OCI-LY7 (cell line): ENCODE results near the gene CCNC. TPM values are rescaled to one million over a fixed set of nuclear protein-coding genes. Genes with fewer than 3 reads are reported as not detected.
A peak's percentile ranks its signal among the peaks of the same experiment; 100 is the strongest.

Experiments used
- BruUV-seq: library from RNA; stranded (reverse); fragments of 400-500 nt; replicated peaks from 2 replicates; lab custom pipeline; 2021; lab: Mats Ljungman, UMichigan
- CTCF ChIA-PET: fragments of 300-600 bp; sonication (Branson Sonifier 250); formaldehyde crosslinking; loops from one replicate; lab custom pipeline; 2022; ENCODE audit warnings: antibody characterized with exemption; ENCODE audit not compliant: unreplicated experiment; lab: Charles Lee
- POLR2A ChIA-PET: fragments of 300-600 bp; sonication (Branson Sonifier 250); formaldehyde crosslinking; loops from one replicate; lab custom pipeline; 2022; ENCODE audit warnings: antibody characterized with exemption; lab: Charles Lee
- DNase-seq: peaks from one replicate; pipeline ENCODE4 v3.0.0-alpha.2; 2015; ENCODE audit warnings: low spot score
- H2AFZ ChIP-seq: fragments of 200-600 bp; sonication (generic), shearing (Covaris generic); 2 replicates; pipeline ENCODE4 v1.6.1; 2014; ENCODE audit warnings: mild to moderate bottlenecking, antibody characterized with exemption, low read length, moderate library complexity
- H3K27ac ChIP-seq: fragments of 200-600 bp; sonication (generic); 2 replicates; pipeline ENCODE4 v1.5.1; 2014; ENCODE audit warnings: mixed run types, low read depth, mild to moderate bottlenecking, moderate library complexity, low read length, inconsistent platforms; ENCODE audit not compliant: poor library complexity, severe bottlenecking
- H3K36me3 ChIP-seq: fragments of 200-600 bp; sonication (generic); 2 replicates; pipeline ENCODE4 v1.6.1; 2014; ENCODE audit warnings: mild to moderate bottlenecking, antibody characterized with exemption, low read length, moderate library complexity, mixed read lengths; ENCODE audit not compliant: insufficient read depth
- H3K4me1 ChIP-seq: fragments of 200-600 bp; sonication (generic); 2 replicates; pipeline ENCODE4 v1.5.1; 2014; ENCODE audit warnings: mild to moderate bottlenecking, low read length; ENCODE audit not compliant: insufficient read depth, poor library complexity, severe bottlenecking
- H3K4me2 ChIP-seq: fragments of 200-600 bp; sonication (generic); 2 replicates; pipeline ENCODE4 v1.6.1; 2014; ENCODE audit warnings: mild to moderate bottlenecking, low read length
- H3K4me3 ChIP-seq: fragments of 200-600 bp; sonication (generic); 2 replicates; pipeline ENCODE4 v1.5.1; 2014; ENCODE audit warnings: mild to moderate bottlenecking, low read depth, low read length; ENCODE audit not compliant: poor library complexity, severe bottlenecking
- H3K79me2 ChIP-seq: fragments of 200-600 bp; sonication (generic); 2 replicates; pipeline ENCODE4 v1.6.1; 2016; ENCODE audit warnings: low read depth, mild to moderate bottlenecking, low read length, moderate library complexity, mixed read lengths; ENCODE audit not compliant: insufficient read depth
- H3K9me2 ChIP-seq: fragments of 200-600 bp; sonication (generic); 2 replicates; pipeline ENCODE4 v1.6.1; 2016; ENCODE audit warnings: mild to moderate bottlenecking, low read length, mixed read lengths; ENCODE audit not compliant: insufficient read depth
- H3K9me3 ChIP-seq: fragments of 200-600 bp; sonication (generic); 2 replicates; pipeline ENCODE4 v1.6.1; 2014; ENCODE audit warnings: mild to moderate bottlenecking, mixed run types, low read length, mixed read lengths
- H4K20me1 ChIP-seq: fragments of 200-600 bp; sonication (generic); 2 replicates; pipeline ENCODE4 v1.6.1; 2014; ENCODE audit warnings: mild to moderate bottlenecking, antibody characterized with exemption, low read length, moderate library complexity, mixed read lengths; ENCODE audit not compliant: insufficient read depth
- EZH2phosphoT487 ChIP-seq: fragments of 200-600 bp; sonication (generic); IDR thresholded peaks from 2 replicates; pipeline ENCODE4 v1.6.1; 2018; ENCODE audit warnings: low read depth, borderline replicate concordance, mild to moderate bottlenecking, mixed run types, antibody characterized with exemption, low read length, moderate library complexity, mixed read lengths
- intact Hi-C: fragments of 100-400 bp; cut with micrococcal nuclease; formaldehyde crosslinking; loops from one replicate; pipeline ENCODE4 v1.10.0; 2022; ENCODE audit not compliant: unreplicated experiment
- total RNA-seq, 2 experiments: library from RNA; depleted of rRNA in 1 of 2; stranded (reverse); fragments of >200 nt in 1 of 2; shearing (Covaris generic) in 1 of 2; gene quantifications; 2 replicates each; pipeline ENCODE4 v1.2.3, GENCODE V29; 2014 to 2022
- TF ChIP-seq, protein P1 (sequence below): fragments of 200-600 bp; sonication (generic); conservative IDR thresholded peaks from 2 replicates; pipeline ENCODE4 v1.5.1; 2014; ENCODE audit warnings: mild to moderate bottlenecking, antibody characterized with exemption, low read length, moderate library complexity, mixed read lengths

CCNC gene
- total RNA-seq, 2 experiments from 2014 or later, result 58.4 to 91.9 TPM

DNA sequence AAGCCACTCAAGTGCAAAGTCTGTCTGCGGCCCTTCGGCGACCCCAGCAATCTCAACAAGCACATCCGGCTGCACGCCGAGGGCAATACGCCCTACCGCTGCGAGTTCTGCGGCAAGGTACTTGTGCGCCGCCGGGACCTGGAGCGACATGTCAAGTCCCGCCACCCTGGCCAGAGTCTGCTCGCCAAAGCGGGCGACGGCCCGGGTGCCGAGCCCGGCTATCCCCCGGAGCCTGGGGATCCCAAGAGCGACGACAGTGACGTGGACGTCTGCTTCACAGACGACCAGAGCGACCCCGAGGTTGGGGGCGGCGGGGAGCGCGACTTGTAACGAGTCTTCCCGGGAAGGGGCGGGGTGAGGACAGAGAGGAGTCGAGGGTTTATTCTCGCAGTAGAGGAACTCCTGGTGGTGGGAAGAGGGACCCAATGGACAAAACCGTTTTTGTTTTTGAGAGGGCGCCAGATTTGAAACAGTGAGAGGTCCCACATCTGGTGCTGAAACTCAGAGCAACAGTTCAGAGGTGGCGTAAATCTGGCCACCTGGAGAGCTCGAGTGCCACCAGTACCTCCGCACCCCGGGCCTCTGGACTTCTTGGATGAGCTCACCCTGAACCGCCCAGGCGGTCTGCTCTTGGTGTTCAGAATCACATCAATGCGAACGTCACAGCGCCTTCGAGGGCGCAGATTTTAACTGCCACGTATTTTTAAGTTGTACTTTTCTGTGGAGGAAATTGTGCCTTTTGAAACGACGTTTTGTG, 46.1 kb upstream of the CCNC start:
- Histone ChIP-seq H3K36me3 (no peaks in the 10 kb centered on the region), H3K4me1 (no peaks in the 10 kb centered on the region), H3K9me2 (no peaks in the 10 kb centered on the region), H3K27ac (no peak overlapping the region), H4K20me1 (no peaks in the 10 kb centered on the region), H3K4me3 (peak overlapping the region; percentile 60), H3K79me2 (no peaks in the 10 kb centered on the region), H2AFZ (peak overlapping the region; percentile 77; the same call in 1 of the 2 replicates), H3K4me2 (peak overlapping the region; percentile 57; the same call in 1 of the 2 replicates), H3K9me3 (no peaks in the 10 kb centered on the region)
- TF ChIP-seq, protein P1, sequence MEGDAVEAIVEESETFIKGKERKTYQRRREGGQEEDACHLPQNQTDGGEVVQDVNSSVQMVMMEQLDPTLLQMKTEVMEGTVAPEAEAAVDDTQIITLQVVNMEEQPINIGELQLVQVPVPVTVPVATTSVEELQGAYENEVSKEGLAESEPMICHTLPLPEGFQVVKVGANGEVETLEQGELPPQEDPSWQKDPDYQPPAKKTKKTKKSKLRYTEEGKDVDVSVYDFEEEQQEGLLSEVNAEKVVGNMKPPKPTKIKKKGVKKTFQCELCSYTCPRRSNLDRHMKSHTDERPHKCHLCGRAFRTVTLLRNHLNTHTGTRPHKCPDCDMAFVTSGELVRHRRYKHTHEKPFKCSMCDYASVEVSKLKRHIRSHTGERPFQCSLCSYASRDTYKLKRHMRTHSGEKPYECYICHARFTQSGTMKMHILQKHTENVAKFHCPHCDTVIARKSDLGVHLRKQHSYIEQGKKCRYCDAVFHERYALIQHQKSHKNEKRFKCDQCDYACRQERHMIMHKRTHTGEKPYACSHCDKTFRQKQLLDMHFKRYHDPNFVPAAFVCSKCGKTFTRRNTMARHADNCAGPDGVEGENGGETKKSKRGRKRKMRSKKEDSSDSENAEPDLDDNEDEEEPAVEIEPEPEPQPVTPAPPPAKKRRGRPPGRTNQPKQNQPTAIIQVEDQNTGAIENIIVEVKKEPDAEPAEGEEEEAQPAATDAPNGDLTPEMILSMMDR, result no peak
- 0 out of 2 replicates have a peak, but pooled peaks have one; percentile 48 for TF ChIP-seq EZH2phosphoT487
- intact Hi-C loops, result loop anchor here (5.0 kb wide), 1 partner anchor 147 kb away; no protein-coding TSS in a partner anchor
- ChIA-PET POLR2A (interaction anchor here (0.7 kb wide), 1 partner anchor 310 kb away, joined by 3 read pairs; no protein-coding TSS in a partner anchor), CTCF (no interaction called here)
- DNase-seq, result no peak
- BruUV-seq, result no TSS peak

DNA sequence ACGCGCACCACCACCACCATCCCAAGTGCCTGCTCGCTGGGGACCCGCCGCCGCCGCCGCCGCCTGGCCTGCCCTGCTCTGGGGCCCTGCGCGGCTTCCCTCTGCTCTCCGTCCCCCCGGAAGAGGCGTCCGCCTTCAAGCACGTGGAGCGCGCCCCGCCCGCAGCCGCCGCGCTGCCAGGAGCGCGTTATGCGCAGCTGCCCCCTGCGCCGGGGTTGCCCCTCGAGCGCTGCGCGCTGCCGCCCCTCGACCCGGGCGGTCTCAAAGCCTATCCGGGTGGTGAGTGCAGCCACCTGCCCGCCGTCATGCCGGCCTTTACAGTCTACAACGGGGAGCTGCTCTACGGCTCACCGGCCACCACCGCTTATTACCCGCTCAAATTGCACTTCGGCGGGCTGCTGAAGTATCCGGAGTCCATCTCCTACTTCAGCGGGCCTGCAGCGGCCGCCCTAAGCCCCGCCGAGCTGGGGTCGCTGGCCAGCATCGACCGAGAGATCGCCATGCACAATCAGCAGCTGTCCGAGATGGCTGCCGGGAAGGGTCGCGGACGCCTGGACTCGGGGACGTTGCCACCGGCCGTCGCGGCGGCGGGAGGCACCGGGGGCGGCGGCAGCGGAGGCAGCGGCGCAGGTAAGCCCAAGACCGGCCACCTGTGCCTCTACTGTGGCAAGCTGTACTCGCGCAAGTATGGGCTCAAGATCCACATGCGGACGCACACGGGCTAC, 45.4 kb upstream of the CCNC start:
- intact Hi-C loops, result no loop called here
- Histone ChIP-seq H3K4me1 (no peaks in the 10 kb centered on the region), H2AFZ (peak overlapping the region; percentile 77; the same call in 1 of the 2 replicates), H4K20me1 (no peaks in the 10 kb centered on the region), H3K36me3 (no peaks in the 10 kb centered on the region), H3K27ac (no peak overlapping the region), H3K4me3 (peak overlapping the region; percentile 60), H3K4me2 (peak overlapping the region; percentile 57), H3K9me3 (no peaks in the 10 kb centered on the region), H3K79me2 (no peaks in the 10 kb centered on the region), H3K9me2 (no peaks in the 10 kb centered on the region)
- CTCF ChIA-PET, result no interaction called here
- DNase-seq, result peak; percentile 16
- no TSS peak for BruUV-seq
- TF ChIP-seq, protein P1, result peak; percentile 33; the same call in 1 of the 2 replicates
- TF ChIP-seq EZH2phosphoT487, result no peak
- POLR2A ChIA-PET, result no interaction called here
